GM21737 (cell line): Measurements from ENCODE around the gene NEUROG2.
"Not testable (repeated sequence)": the region's sequence is repeated elsewhere in the genome, so short reads cannot be mapped to it uniquely, and the experiment has no call there.

Experiments used
- ATAC-seq: cut with Tn5 transposase; IDR thresholded peaks from one replicate; pipeline ENCODE4 v1.9.1; 2021; ENCODE audit warnings: mild to moderate bottlenecking, moderate library complexity; ENCODE audit not compliant: unreplicated experiment

Gene NEUROG2

DNA sequence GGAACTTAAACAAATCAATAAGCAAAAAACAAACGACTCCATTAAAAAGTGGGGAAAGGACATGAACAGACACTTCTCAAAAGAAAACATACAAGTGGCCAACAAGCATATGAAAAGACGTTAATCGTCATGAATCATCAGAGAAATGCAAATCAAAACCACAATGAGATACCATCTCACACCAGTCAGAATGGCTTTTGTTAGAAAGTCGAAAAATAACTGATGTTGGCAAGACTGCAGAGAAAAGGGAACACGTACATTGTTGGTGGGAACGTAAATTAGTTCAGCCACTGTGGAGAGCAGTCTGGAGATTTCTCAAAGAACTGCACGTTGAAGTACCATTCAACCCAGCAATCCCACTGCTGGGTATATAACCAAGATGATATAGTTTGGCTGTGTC lies 23.7 kb downstream of the NEUROG2 start:
- ATAC-seq = no peak

DNA sequence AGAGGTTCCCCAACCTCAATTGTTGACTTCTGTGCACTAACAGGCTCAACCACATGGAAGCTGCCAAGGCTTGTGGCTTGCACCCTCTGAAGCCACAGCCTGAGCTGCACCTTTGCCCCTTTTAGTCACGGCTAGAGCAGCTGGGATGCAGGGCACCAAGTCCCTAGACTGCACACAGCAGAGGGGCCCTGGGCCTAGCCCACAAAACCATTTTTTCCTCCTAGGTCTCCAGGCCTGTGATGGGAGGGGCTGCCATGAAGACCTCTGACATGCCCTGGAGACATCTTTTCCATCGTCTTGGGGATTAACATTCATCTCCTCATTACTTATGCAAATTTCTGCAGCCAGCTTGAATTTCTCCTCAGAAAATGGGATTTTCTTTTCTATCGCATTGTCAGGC lies 25.2 kb downstream of the NEUROG2 start:
- not testable (repeated sequence) for ATAC-seq

DNA sequence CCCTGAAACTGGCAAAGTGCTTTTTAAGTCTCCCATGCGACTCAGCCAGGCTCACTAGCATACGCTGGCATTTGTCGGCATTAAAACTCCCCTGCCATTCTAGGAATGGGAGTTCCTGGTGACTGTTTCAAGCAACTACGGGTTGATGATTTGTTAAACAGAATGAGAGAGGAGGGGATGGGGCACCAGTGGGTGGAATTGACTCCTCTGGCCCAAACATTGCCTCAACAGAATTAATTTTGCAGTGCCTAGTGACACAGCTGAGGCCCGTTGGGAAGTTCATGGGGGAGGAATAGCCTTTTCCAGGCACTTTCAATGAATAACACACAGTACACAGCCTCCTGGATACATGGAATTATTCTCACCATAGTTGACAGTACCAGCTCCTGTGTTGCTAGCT lies 30.1 kb downstream of the NEUROG2 start:
- no peak for ATAC-seq

DNA sequence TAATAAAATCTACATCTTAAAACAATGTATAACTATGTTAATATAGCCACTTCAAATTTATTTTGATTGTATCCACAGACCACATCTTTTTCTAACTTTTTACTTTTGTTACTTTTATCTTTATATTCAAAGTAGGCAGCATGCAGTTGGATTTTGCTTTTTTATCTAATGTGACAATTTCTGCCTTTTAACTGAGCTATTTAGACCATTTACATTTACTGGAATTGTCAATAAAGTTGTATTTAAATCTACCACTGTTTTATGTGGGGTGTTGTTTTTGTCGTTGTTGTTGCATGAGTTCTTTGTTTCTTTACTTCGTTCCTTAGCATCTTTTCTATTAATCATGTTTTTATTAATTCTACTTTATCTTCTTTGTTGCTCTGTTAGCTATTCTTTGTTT lies 42.0 kb downstream of the NEUROG2 start:
- no peak for ATAC-seq

DNA sequence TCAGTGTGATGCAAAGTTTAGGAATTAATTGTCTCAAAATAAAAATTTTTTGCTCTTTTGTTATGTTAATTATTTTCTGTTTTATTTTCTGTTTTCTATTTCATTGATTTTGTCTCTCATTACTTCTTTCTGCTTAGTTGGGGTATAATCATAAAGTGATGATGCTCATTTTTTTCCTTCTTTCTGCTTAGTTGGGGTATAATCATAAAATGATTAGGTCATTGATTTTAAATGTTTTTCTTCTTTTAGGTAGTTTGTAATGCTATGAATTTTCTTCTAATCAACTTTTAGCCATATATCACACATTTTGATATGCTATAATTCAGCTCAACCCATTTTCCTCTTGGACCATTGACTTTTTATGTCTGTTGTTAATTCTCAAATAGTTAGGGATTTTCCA lies 43.7 kb downstream of the NEUROG2 start:
- no peak for ATAC-seq
